IMR-90 (cell line): ENCODE measurements around the gene SLC25A25. TPM values are rescaled to one million over a fixed set of nuclear protein-coding genes. Genes with fewer than 3 reads are reported as not detected.

Experiments
- ATAC-seq: fragments of 200-7000 bp; cut with Tn5 transposase; 2 replicates; pipeline ENCODE4 v1.9.1; 2020; ENCODE audit warnings: low read depth, mild to moderate bottlenecking, moderate library complexity
- BruUV-seq: library from RNA; stranded (reverse); fragments of 400-500 nt; replicated peaks from 2 replicates; lab custom pipeline; 2021; lab: Mats Ljungman, UMichigan
- CTCF ChIA-PET: fragments of 300-600 bp; formaldehyde crosslinking; extraction: SDS; loops from one replicate; lab custom pipeline; 2021; ENCODE audit warnings: antibody characterized with exemption; lab: Yijun Ruan, JAX
- POLR2A ChIA-PET: fragments of 300-600 bp; sonication (Branson Sonifier 250); formaldehyde crosslinking; loops from one replicate; lab custom pipeline; 2022; ENCODE audit warnings: antibody characterized with exemption; ENCODE audit not compliant: unreplicated experiment; lab: Charles Lee
- DNase-seq: peaks from one replicate; pipeline ENCODE4 v3.0.0; 2013
- H2AFZ ChIP-seq: replicated peaks from 2 replicates; pipeline ENCODE3; 2013; ENCODE audit warnings: low read length, mild to moderate bottlenecking; ENCODE audit not compliant: poor library complexity
- H2AK5ac ChIP-seq: 2 replicates; pipeline ENCODE4 v1.6.1; 2013; ENCODE audit warnings: low read depth, low read length, inconsistent platforms
- H2AK9ac ChIP-seq: replicated peaks from 2 replicates; pipeline ENCODE3; 2013; ENCODE audit warnings: mild to moderate bottlenecking, low read depth, low read length, moderate library complexity; ENCODE audit not compliant: poor library complexity
- H2BK120ac ChIP-seq: 2 replicates; pipeline ENCODE4 v1.6.1; 2013; ENCODE audit warnings: low read depth, low read length, inconsistent platforms
- H2BK15ac ChIP-seq: 3 replicates; pipeline ENCODE4 v1.6.1; 2013; ENCODE audit warnings: low read depth, low read length, inconsistent platforms
- H2BK20ac ChIP-seq: 2 replicates; pipeline ENCODE4 v1.6.1; 2013; ENCODE audit warnings: low read depth, mild to moderate bottlenecking, inconsistent platforms, low read length, moderate library complexity
- H2BK5ac ChIP-seq: 2 replicates; pipeline ENCODE4 v1.6.1; 2013; ENCODE audit warnings: mild to moderate bottlenecking, low read depth, low read length, inconsistent platforms; ENCODE audit not compliant: poor library complexity, severe bottlenecking
- H3K14ac ChIP-seq: replicated peaks from 2 replicates; pipeline ENCODE4 v1.6.1; 2013; ENCODE audit warnings: low read depth, low read length, inconsistent platforms
- H3K18ac ChIP-seq: 2 replicates; pipeline ENCODE4 v1.6.1; 2013; ENCODE audit warnings: low read depth, low read length, control low read depth
- H3K23ac ChIP-seq: 2 replicates; pipeline ENCODE4 v1.6.1; 2013; ENCODE audit warnings: low read depth, low read length, inconsistent platforms
- H3K27ac ChIP-seq: 2 replicates; pipeline ENCODE4 v1.5.1; 2013; ENCODE audit warnings: mild to moderate bottlenecking, control low read depth, low read length; ENCODE audit not compliant: insufficient read depth
- H3K27me3 ChIP-seq: 2 replicates; pipeline ENCODE4 v1.6.1; 2013; ENCODE audit warnings: low read length; ENCODE audit not compliant: control insufficient read depth, insufficient read depth
- H3K36me3 ChIP-seq: 2 replicates; pipeline ENCODE4 v1.6.1; 2013; ENCODE audit warnings: low read length, mixed read lengths; ENCODE audit not compliant: control insufficient read depth, insufficient read depth
- H3K4ac ChIP-seq: 2 replicates; pipeline ENCODE4 v1.6.1; 2013; ENCODE audit warnings: low read depth, low read length, inconsistent platforms
- H3K4me1 ChIP-seq: 2 replicates; pipeline ENCODE4 v1.6.1; 2013; ENCODE audit warnings: low read length, mixed read lengths; ENCODE audit not compliant: control insufficient read depth, insufficient read depth
- H3K4me2 ChIP-seq: 2 replicates; pipeline ENCODE4 v1.6.1; 2013; ENCODE audit warnings: low read depth, mild to moderate bottlenecking, control low read depth, low read length, moderate library complexity
- H3K4me3 ChIP-seq: 2 replicates; pipeline ENCODE4 v1.5.1; 2013; ENCODE audit warnings: low read depth, mild to moderate bottlenecking, control low read depth, low read length, moderate library complexity; ENCODE audit not compliant: insufficient read depth
- H3K56ac ChIP-seq: 2 replicates; pipeline ENCODE4 v1.6.1; 2013; ENCODE audit warnings: low read length, inconsistent platforms; ENCODE audit not compliant: insufficient read depth; ENCODE audit errors: extremely low read depth
- H3K79me1 ChIP-seq, 2 experiments: 2 replicates each; pipeline ENCODE4 v1.6.1; 2013; ENCODE audit warnings: low read length in 2 of 2, inconsistent platforms in 1 of 2, low read depth in 1 of 2
- H3K9ac ChIP-seq: 2 replicates; pipeline ENCODE4 v1.6.1; 2013; ENCODE audit warnings: low read depth, low read length, control low read depth
- H3K9me1 ChIP-seq: 2 replicates; pipeline ENCODE4 v1.6.1; 2013; ENCODE audit warnings: low read length, inconsistent platforms; ENCODE audit not compliant: insufficient read depth
- H3K9me3 ChIP-seq: 2 replicates; pipeline ENCODE4 v1.6.1; 2013; ENCODE audit warnings: low read length; ENCODE audit not compliant: control insufficient read depth, insufficient read depth
- H4K20me1 ChIP-seq: 2 replicates; pipeline ENCODE4 v1.6.1; 2013; ENCODE audit warnings: low read length, inconsistent platforms; ENCODE audit not compliant: insufficient read depth
- H4K5ac ChIP-seq: 2 replicates; pipeline ENCODE4 v1.6.1; 2013; ENCODE audit warnings: mild to moderate bottlenecking, low read depth, low read length, control low read depth
- H4K8ac ChIP-seq, 2 experiments: 2 replicates each; pipeline ENCODE4 v1.6.1; 2013; ENCODE audit warnings: low read depth in 2 of 2, low read length in 2 of 2, control low read depth in 1 of 2, inconsistent platforms in 1 of 2
- H4K91ac ChIP-seq: 2 replicates; pipeline ENCODE4 v1.6.1; 2013; ENCODE audit warnings: low read depth, low read length, inconsistent platforms; ENCODE audit not compliant: insufficient read depth
- MAZ ChIP-seq: IDR thresholded peaks from 2 replicates; pipeline ENCODE4 v1.6.1; 2012; ENCODE audit warnings: low read depth, mild to moderate bottlenecking, low read length, improper control_type of control experiment, moderate library complexity, borderline replicate concordance
- POLR2A ChIP-seq: IDR thresholded peaks from 2 replicates; pipeline ENCODE4 v1.6.1; 2012; ENCODE audit warnings: mild to moderate bottlenecking, low read depth, low read length
- WGBS, 2 experiments: methylation state at CpG; one replicate each; pipeline versions ENCODE4 v1.1.5 to v1.1.7; 2013; ENCODE audit warnings: missing lambda C conversion rate in 2 of 2; ENCODE audit not compliant: insufficient read length in 1 of 2; ENCODE audit errors: extremely low coverage in 2 of 2; 5-methylcytosine and 5-hydroxymethylcytosine counted together
- dilution Hi-C: fragments of 300-500 bp; cut with HindIII; formaldehyde crosslinking; loops from one replicate; pipeline ENCODE4 v1.14.3; 2018; ENCODE audit warnings: low sequenced_read_pairs; ENCODE audit not compliant: unreplicated experiment
- in situ Hi-C: fragments of 300-500 bp; cut with MboI; formaldehyde crosslinking; loops from 3 replicates; pipeline ENCODE4 v1.14.3; 2019; ENCODE audit warnings: low sequenced_read_pairs, inconsistent platforms, mixed read lengths
- intact Hi-C: fragments of 100-400 bp; cut with micrococcal nuclease; formaldehyde crosslinking; loops from 2 replicates; pipeline ENCODE4 v1.10.0; 2022
- polyA plus RNA-seq, 3 experiments: library from polyadenylated mRNA; depleted of rRNA; stranded (reverse); fragments of >200 nt; gene quantifications; 2 replicates each; pipeline ENCODE4 v1.2.3, GENCODE V29; 2012; ENCODE audit warnings: low replicate concordance in 1 of 3
- total RNA-seq: library from RNA; depleted of rRNA; stranded (reverse); fragments of >200 nt; gene quantifications from 2 replicates; pipeline ENCODE4 v1.2.3, GENCODE V29; 2012
- TF ChIP-seq, protein P1 (sequence below): fragments of 150-350 bp; IDR thresholded peaks from 2 replicates; pipeline ENCODE4 v1.6.1; 2017; ENCODE audit warnings: mild to moderate bottlenecking, antibody characterized with exemption, low read length, low read depth

The SLC25A25 gene
- total and polyA plus RNA-seq, 2 of the 4 experiments (the other 2 are of a cell fraction): 14.0 to 17.9 TPM

GRCh38 chr9:128124451-128124850 is 56.4 kb downstream of the SLC25A25 start:
- no peaks in the 10 kb centered on the region for H3K27me3 ChIP-seq
- no peak overlapping the region for H3K4me3 ChIP-seq
- H2AFZ ChIP-seq: no peak overlapping the region
- H3K4me2 ChIP-seq: no peak overlapping the region
- no peak overlapping the region for H4K8ac ChIP-seq
- H3K9ac ChIP-seq: no peak overlapping the region
- H3K14ac ChIP-seq: no peak overlapping the region
- no peak overlapping the region for H3K23ac ChIP-seq
- no peak overlapping the region for H3K4ac ChIP-seq
- dilution Hi-C loops: no loop called here
- no peak overlapping the region for H2BK15ac ChIP-seq
- TF ChIP-seq POLR2A (no peak), MAZ (no peak)
- TF ChIP-seq, protein P1, sequence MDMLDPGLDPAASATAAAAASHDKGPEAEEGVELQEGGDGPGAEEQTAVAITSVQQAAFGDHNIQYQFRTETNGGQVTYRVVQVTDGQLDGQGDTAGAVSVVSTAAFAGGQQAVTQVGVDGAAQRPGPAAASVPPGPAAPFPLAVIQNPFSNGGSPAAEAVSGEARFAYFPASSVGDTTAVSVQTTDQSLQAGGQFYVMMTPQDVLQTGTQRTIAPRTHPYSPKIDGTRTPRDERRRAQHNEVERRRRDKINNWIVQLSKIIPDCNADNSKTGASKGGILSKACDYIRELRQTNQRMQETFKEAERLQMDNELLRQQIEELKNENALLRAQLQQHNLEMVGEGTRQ: no peak
- no peak overlapping the region for H2AK5ac ChIP-seq
- no peak for DNase-seq
- no peak overlapping the region for H2BK120ac ChIP-seq
- H3K27ac ChIP-seq: no peak overlapping the region
- H2BK5ac ChIP-seq: no peak overlapping the region
- 88% methylated on average over 4 of the region's 8 CpGs; no CpG with 5 or more reads in 1 of the 2 experiments for WGBS, 2 experiments
- H2BK20ac ChIP-seq: no peak overlapping the region
- peaks cover 10% of the 10 kb centered on the region for H3K9me1 ChIP-seq
- in situ Hi-C loops: no loop called here
- ChIA-PET CTCF (interaction anchor here (0.7 to 0.9 kb wide), 2 partner anchors 11 to 89 kb away, joined by 3 read pairs; no protein-coding TSS in a partner anchor), POLR2A (no interaction called here)
- H4K5ac ChIP-seq: no peak overlapping the region
- no peak overlapping the region for H4K91ac ChIP-seq
- H3K18ac ChIP-seq: no peak overlapping the region
- BruUV-seq: no TSS peak
- peaks cover 24% of the 10 kb centered on the region for H3K36me3 ChIP-seq
- H2AK9ac ChIP-seq: no peak overlapping the region
- peaks cover 17% of the 10 kb centered on the region; the same call in 1 of the 2 replicates for H4K20me1 ChIP-seq
- no peaks in the 10 kb centered on the region for H3K9me3 ChIP-seq
- intact Hi-C loops: no loop called here
- peaks cover 10% of the 10 kb centered on the region; the same call in 1 of the 2 replicates for H3K4me1 ChIP-seq
- no peak overlapping the region for H3K56ac ChIP-seq
- ATAC-seq: no peak
- peaks cover 9 to 39% of the 10 kb centered on the region in 2 experiments; a peak in 3 of 4 replicates for H3K79me1 ChIP-seq
